Testis (tissue), 3 donors: Measurements from ENCODE around the gene RAB4B. TPM values are rescaled to one million over a fixed set of nuclear protein-coding genes. Genes with fewer than 3 reads are reported as not detected.
"Not testable (repeated sequence)": the region's sequence is repeated elsewhere in the genome, so short reads cannot be mapped to it uniquely, and the experiment has no call there.

ENCODE experiments used
- DNase-seq: peaks from one replicate; pipeline ENCODE4 v3.0.0-alpha.2; 2019
- H3K27ac ChIP-seq, 2 donors: fragments of 200-600 bp; sonication (generic); one replicate each; pipeline ENCODE4 v1.5.1; 2019
- H3K27me3 ChIP-seq: fragments of 200-600 bp; sonication (generic); one replicate; pipeline ENCODE4 v1.5.1; 2019
- H3K36me3 ChIP-seq: fragments of 200-600 bp; sonication (generic); one replicate; pipeline ENCODE4 v1.5.1; 2017; ENCODE audit warnings: low read depth; ENCODE audit errors: missing control alignments
- H3K4me1 ChIP-seq: fragments of 200-600 bp; sonication (generic); one replicate; pipeline ENCODE4 v1.5.1; 2019
- H3K4me3 ChIP-seq, 2 donors: fragments of 200-600 bp; sonication (generic); one replicate each; pipeline ENCODE4 v1.5.1; 2017 to 2019
- H3K9me3 ChIP-seq: fragments of 200-600 bp; sonication (generic); one replicate; pipeline ENCODE4 v1.5.1; 2017
- CTCF ChIP-seq, 3 experiments: fragments of 450-650 bp in 2 of 3; fragments of 200-600 bp in 1 of 3; sonication (generic) in 1 of 3; IDR thresholded peaks; one replicate each; pipeline ENCODE4 v1.5.1; 2016 to 2019; ENCODE audit warnings: antibody characterized with exemption in 3 of 3, mild to moderate bottlenecking in 2 of 3, moderate library complexity in 1 of 3
- POLR2A ChIP-seq: fragments of 450-650 bp; IDR thresholded peaks from one replicate; pipeline ENCODE4 v1.6.1; 2017; ENCODE audit warnings: antibody characterized with exemption, mild to moderate bottlenecking, moderate library complexity
- WGBS, 2 donors: methylation state at CpG; one replicate each; pipeline ENCODE4 v1.1.5; 2018; 5-methylcytosine and 5-hydroxymethylcytosine counted together
- intact Hi-C: fragments of 100-400 bp; cut with DNase I; formaldehyde crosslinking; loops from one replicate; pipeline ENCODE4 v1.15.1; 2023; ENCODE audit warnings: low total_unique reads
- polyA plus RNA-seq: library from polyadenylated mRNA; stranded (reverse); fragments of 350-450 nt; fragmentation: Illumina TruSeq; extraction: RNeasy Lipid Tissue Mini Kit (QIAGEN cat#74804); gene quantifications from one replicate; pipeline ENCODE4 v1.2.3, GENCODE V29; 2014; ENCODE audit warnings: low read depth, low replicate concordance; ENCODE audit not compliant: insufficient read depth
- total RNA-seq, 2 donors: library from RNA; depleted of rRNA; stranded (reverse); fragments of >200 nt; gene quantifications; one replicate each; pipeline ENCODE4 v1.2.3, GENCODE V29; 2016

RAB4B gene
- total and polyA plus RNA-seq, 3 donors from 2014 or later: 44.7 to 49.3 (median 46.7) TPM

DNA sequence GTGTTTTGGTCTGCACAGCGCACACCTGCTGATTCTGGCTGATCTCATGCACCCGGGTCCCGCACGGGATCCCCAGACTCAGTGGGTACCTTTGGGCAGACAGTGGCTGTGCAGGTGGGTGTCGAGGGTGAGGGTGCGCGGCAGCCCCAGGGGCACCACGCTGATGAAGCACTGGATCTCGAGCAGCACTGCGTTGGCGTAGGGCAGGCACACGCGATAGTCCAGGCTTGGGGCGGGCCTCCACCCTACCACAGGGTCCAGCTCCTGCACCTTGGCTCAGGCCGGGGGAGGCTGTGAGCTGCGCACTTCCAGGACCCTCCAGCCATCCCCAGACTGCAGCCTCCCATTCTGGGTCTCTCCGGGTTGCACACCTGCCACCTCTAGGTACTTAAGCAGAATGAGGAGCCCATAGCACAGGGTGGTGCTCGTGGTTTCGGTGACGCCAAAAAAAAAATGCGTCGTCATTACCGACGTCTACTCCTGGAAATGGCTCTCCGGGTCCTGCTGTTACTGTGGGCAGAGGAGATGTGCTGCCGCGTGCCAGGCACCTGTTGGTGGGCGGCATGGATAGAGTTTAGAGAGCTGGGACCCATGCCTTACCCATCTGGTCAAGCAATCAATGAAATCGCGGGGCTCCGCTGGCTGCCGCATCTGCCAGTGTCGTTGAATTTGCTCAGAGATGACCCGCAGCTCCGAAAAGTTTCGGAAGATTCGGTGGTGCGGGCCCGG is 31.5 kb downstream of the RAB4B start:
- H3K27ac ChIP-seq: no peak overlapping the region
- DNase-seq: no peak
- H3K9me3 ChIP-seq: no peaks in the 10 kb centered on the region
- H3K4me1 ChIP-seq: peaks cover 47% of the 10 kb centered on the region
- H3K4me3 ChIP-seq: no peak overlapping the region
- intact Hi-C loops: no loop called here
- TF ChIP-seq POLR2A (no peak), CTCF (IDR thresholded peaks at IDR 0.05) (no peak)
- WGBS, 2 donors: 64 to 80% methylated on average over 29 to 39 of the region's 39 CpGs
- H3K36me3 ChIP-seq: no peaks in the 10 kb centered on the region
- no peaks in the 10 kb centered on the region for H3K27me3 ChIP-seq

GRCh38 chr19:40810160-40810559 is 32.1 kb downstream of the RAB4B start:
- Histone ChIP-seq H3K4me1 (peaks cover 42% of the 10 kb centered on the region), H3K27ac (peak overlapping the region in 1 of 2 donors; percentile 75), H3K4me3 (peak overlapping the region; percentile 26 to 56), H3K27me3 (no peaks in the 10 kb centered on the region), H3K9me3 (no peaks in the 10 kb centered on the region), H3K36me3 (no peaks in the 10 kb centered on the region)
- WGBS, 2 donors: 19% methylated on average over 8 of the region's 14 CpGs; no CpG with 5 or more reads in 1 of the 2 donors
- TF ChIP-seq POLR2A: no peak
- no peak for TF ChIP-seq CTCF (IDR thresholded peaks at IDR 0.05)
- no peak for DNase-seq
- intact Hi-C loops: no loop called here

DNA sequence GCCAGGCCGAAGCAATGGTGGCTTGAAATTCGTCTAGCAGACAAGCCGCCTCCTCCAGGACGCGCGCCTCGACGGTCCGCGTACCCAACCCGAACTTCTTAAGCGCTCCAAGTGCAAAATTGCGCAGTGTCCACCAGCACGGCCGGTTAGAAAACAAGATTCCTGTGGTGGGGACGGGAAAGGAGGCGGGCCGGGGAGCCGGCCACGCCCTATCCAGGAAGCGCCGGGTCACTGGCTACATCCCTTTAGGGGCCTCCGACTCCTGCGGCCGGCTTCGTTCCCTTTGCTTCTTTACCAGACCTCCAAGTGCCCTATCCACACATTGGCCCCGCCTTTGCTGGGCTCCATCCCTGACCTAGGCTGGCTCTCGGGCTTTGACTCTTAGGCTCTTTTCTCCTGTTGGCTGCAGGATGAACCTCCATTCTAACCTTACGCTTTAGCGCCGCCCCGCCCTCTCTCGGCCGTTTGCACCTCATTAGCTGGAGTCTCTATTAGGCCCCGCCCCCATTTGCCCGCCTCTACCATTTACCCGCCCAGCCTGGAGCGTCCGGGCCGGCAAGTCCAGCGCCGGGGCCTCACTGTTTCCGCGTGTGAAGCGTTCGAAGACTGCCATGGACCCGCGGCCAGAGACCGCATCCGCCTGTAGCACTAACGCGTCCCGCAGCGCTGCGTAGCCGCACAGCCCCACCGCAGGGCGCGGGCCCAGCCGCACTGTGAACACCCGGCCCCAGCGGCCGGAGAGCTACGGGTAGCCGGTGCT is 32.8 kb downstream of the RAB4B start:
- peaks cover 37% of the 10 kb centered on the region for H3K4me1 ChIP-seq
- peak; percentile 88 for DNase-seq
- intact Hi-C loops, H3K9me3 ChIP-seq, H3K27me3 ChIP-seq, H3K36me3 ChIP-seq: not testable (repeated sequence)
- TF ChIP-seq CTCF (IDR thresholded peaks at IDR 0.05): peak in 1 of 3 experiments; percentile 21
- 2% methylated on average over 29 to 35 of the region's 65 CpGs for WGBS, 2 donors
- H3K27ac ChIP-seq: peak overlapping the region; percentile 65 to 75
- peak overlapping the region; percentile 26 to 56 for H3K4me3 ChIP-seq

- Histone ChIP-seq H3K4me1 (peaks cover 34% of the 10 kb centered on the region), H3K9me3 (no peaks in the 10 kb centered on the region), H3K4me3 (peak overlapping the region in 1 of 2 donors; percentile 56), H3K36me3 (no peaks in the 10 kb centered on the region), H3K27me3 (no peaks in the 10 kb centered on the region), H3K27ac (peak overlapping the region; percentile 65 to 75)
- DNase-seq: no peak
- TF ChIP-seq CTCF (IDR thresholded peaks at IDR 0.05) (no peak), POLR2A (no peak)
- 27 to 45% methylated on average over 15 to 35 of the region's 35 CpGs for WGBS, 2 donors
- intact Hi-C loops: no loop called here
Measured at GRCh38 chr19:40811478-40812341, 33.7 kb downstream of the RAB4B start.

DNA sequence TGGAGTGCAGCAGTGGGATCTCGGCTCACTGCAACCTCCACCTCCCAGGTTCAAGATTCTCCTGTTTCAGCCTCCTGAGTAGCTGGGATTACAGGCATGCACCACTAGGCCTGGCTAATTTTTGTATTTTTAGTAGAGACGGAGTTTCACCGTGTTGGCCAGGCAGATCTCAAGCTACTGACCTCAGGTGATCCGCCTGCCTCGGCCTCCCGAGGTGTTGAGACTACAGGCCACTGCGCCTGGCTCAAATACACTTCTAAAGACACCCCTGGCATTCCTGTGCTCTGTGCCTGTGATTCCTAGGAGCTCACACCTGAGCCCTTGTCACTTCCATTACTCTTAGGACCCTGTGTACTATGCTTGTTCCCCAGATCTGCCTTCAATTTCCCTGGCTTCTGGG is 34.5 kb downstream of the RAB4B start:
- WGBS, 2 donors: 47 to 60% methylated on average over 7 of the region's 7 CpGs
- Histone ChIP-seq H3K4me1 (peaks cover 34% of the 10 kb centered on the region), H3K27ac (peak overlapping the region; percentile 33 to 75)
- H3K27me3 ChIP-seq, intact Hi-C loops, H3K4me3 ChIP-seq, H3K9me3 ChIP-seq, H3K36me3 ChIP-seq, DNase-seq: not testable (repeated sequence)
